Activated CD4-positive, alpha-beta memory T cell treated with anti-CD3 and anti-CD28 coated beads for 36 hours (primary cell): ENCODE measurements around the gene MEPCE. TPM values are rescaled to one million over a fixed set of nuclear protein-coding genes. Genes with fewer than 3 reads are reported as not detected.

ENCODE experiments used
- CTCF ChIA-PET: fragments of 350-600 bp; sonication (Branson Sonifier 250); formaldehyde crosslinking; loops from one replicate; lab custom pipeline; 2021; ENCODE audit warnings: antibody characterized with exemption, inconsistent platforms; lab: Charles Lee
- POLR2A ChIA-PET: fragments of 350-600 bp; sonication (Branson Sonifier 250); formaldehyde crosslinking; loops from one replicate; lab custom pipeline; 2021; ENCODE audit warnings: antibody characterized with exemption; lab: Charles Lee
- DNase-seq: peaks from one replicate; pipeline ENCODE4 v3.0.0-alpha.2; 2020
- H3K27ac Mint-ChIP-seq: one replicate; pipeline ENCODE4 v1.8.0; 2021; ENCODE audit warnings: mixed read lengths
- H3K27me3 Mint-ChIP-seq: one replicate; pipeline ENCODE4 v1.8.0; 2021; ENCODE audit warnings: mixed read lengths
- H3K36me3 Mint-ChIP-seq: one replicate; pipeline ENCODE4 v1.8.0; 2021; ENCODE audit warnings: mixed read lengths
- H3K4me1 Mint-ChIP-seq: one replicate; pipeline ENCODE4 v1.8.0; 2021; ENCODE audit warnings: low read depth, mixed read lengths
- H3K4me3 Mint-ChIP-seq: one replicate; pipeline ENCODE4 v1.8.0; 2021; ENCODE audit warnings: mild to moderate bottlenecking, mixed read lengths
- H3K9me3 Mint-ChIP-seq: one replicate; pipeline ENCODE4 v1.8.0; 2021; ENCODE audit warnings: mixed read lengths
- intact Hi-C: fragments of 100-400 bp; cut with micrococcal nuclease; formaldehyde crosslinking; loops from one replicate; pipeline ENCODE4 v1.15.1; 2023
- total RNA-seq, 2 experiments: library from RNA; stranded (reverse); gene quantifications; one replicate each; pipeline ENCODE4 v1.2.3, GENCODE V29; 2021

The MEPCE gene
- total RNA-seq, 2 experiments from 2014 or later, result 41.3 to 42.0 TPM

DNA sequence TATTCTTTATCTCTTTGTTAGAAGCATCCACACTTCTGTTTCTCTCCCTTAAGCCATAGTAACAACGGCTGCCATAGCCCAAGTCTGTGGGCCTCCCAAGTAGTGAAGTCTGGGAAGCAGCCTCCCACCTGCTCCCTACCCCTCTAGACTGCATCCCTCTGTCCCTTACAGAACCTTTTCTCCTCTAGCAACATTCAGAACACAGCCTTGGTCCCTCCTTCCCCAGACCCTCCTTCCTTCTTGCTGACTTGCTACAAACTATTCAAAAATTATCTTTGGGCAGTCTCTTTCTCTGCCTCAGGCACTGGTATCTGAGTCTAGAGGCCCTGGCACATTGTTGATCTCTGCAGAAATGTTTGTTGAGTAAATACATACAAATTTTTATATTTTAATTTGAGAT, 51.8 kb downstream of the MEPCE start:
- peak overlapping the region; percentile 43 for H3K27ac Mint-ChIP-seq
- no peaks in the 10 kb centered on the region for H3K27me3 Mint-ChIP-seq
- no peak for DNase-seq
- CTCF ChIA-PET, result interaction anchor here (1.6 to 9.7 kb wide), 5 partner anchors 12 to 211 kb away, joined by 3 to 104 read pairs (median 11); no protein-coding TSS in a partner anchor
- no peaks in the 10 kb centered on the region for H3K9me3 Mint-ChIP-seq
- H3K4me1 Mint-ChIP-seq, result peaks cover 18% of the 10 kb centered on the region
- intact Hi-C loops, result no loop called here
- no peak overlapping the region for H3K4me3 Mint-ChIP-seq
- H3K36me3 Mint-ChIP-seq, result peaks cover 11% of the 10 kb centered on the region
- POLR2A ChIA-PET, result no interaction called here

DNA sequence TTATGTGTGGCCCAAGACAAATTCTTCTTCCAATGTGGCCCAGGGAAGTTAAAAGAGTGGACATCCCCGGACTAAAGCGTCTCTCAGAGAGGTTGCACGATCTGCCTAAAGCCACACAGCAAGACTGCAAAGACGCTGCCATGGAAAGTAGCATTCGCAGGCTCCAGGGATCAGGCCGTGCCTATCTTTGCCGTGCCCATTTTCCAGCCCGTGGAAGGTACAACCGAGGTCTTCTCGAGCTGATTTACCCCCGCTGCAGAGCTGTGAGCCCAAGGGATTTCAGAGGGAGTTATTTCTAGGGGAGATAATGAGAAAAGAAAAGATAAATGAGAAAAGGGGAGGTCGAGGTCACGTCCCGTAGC, 53.1 kb downstream of the MEPCE start:
- Mint-ChIP-seq H3K4me3 (peak overlapping the region; percentile 82), H3K4me1 (peaks cover 10% of the 10 kb centered on the region), H3K9me3 (no peaks in the 10 kb centered on the region), H3K27ac (no peak overlapping the region), H3K27me3 (no peaks in the 10 kb centered on the region), H3K36me3 (peaks cover 4% of the 10 kb centered on the region)
- POLR2A ChIA-PET, result interaction anchor here (0.6 kb wide), 1 partner anchor 197 kb away, joined by 3 read pairs; no protein-coding TSS in a partner anchor
- CTCF ChIA-PET, result interaction anchor here (0.6 to 2.3 kb wide), 22 partner anchors 8 to 350 kb away, joined by 3 to 17 read pairs (median 4); partner anchors contain the start of genes AGFG2, FBXO24 and LRCH4
- intact Hi-C loops, result loop anchor here (1.0 kb wide), 1 partner anchor 13 kb away; no protein-coding TSS in a partner anchor
- no peak for DNase-seq

DNA sequence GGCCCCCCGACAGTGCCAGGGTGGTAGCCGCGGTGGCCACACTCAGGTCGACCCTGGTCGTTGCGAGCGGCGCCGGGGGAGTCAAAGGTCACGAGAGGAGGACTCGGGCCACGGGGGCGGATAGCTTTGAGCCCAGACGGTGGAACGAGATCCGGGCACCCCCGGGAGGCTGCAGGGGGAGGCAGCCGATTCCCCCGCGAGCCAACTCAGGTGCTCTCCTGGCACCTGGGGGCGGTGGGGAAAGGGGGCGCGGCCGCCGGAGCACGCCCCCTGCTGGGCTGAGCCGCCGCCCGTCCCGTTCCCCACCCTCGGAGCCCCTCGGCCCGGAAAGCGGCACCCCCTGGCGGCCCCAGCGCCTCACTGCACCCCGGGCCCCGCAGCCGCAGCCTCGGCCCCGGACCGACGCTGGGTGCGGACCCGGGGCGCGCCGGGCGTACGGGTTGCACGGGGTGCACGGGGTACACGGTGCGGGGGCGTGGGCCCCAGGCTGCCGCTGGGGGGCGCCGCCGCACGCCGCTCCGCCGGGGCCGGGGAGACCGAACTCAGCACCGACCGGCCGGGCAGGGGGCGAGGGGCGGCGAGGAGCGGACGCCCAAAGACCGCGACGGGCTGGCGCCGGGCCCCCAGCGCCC, 53.6 kb downstream of the MEPCE start:
- Mint-ChIP-seq H3K36me3 (peaks cover 2% of the 10 kb centered on the region), H3K4me3 (peak overlapping the region; percentile 82), H3K9me3 (no peaks in the 10 kb centered on the region), H3K27ac (no peak overlapping the region), H3K27me3 (no peaks in the 10 kb centered on the region), H3K4me1 (peaks cover 10% of the 10 kb centered on the region)
- intact Hi-C loops, result loop anchor here (1.0 kb wide), 1 partner anchor 14 kb away; no protein-coding TSS in a partner anchor
- ChIA-PET POLR2A (no interaction called here), CTCF (interaction anchor here (0.6 to 2.3 kb wide), 21 partner anchors 9 to 351 kb away, joined by 3 to 17 read pairs (median 5); partner anchors contain the start of genes AGFG2, FBXO24 and LRCH4)
- peak; percentile 85 for DNase-seq

Other genes with a start within 250 kb of the MEPCE start
- 10 to 100 TPM; 21.0 to 21.2 TPM for gene PVRIG, start 209.9 kb upstream of the MEPCE start, total RNA-seq
- gene SPDYE3, start 122.1 kb upstream of the MEPCE start, total RNA-seq, result not detected
- gene PILRB, start 71.7 kb upstream of the MEPCE start, total RNA-seq, result 10 to 100 TPM; 27.4 to 30.2 TPM
- under 1 TPM; 0.31 to 0.76 TPM for gene PILRA, start 56.3 kb upstream of the MEPCE start, total RNA-seq
- 1 to 10 TPM; 3.9 to 4.0 TPM for gene ZCWPW1, start 1.1 kb upstream of the MEPCE start, total RNA-seq
- gene PPP1R35, start 6.7 kb downstream of the MEPCE start, total RNA-seq, result 10 to 100 TPM; 76.0 to 76.5 TPM
- gene SPACDR, start 34.4 kb downstream of the MEPCE start, total RNA-seq, result 1 to 10 TPM; 3.5 to 3.9 TPM
- 10 to 100 TPM; 87.8 to 89.5 TPM for gene TSC22D4, start 49.4 kb downstream of the MEPCE start, total RNA-seq
- gene NYAP1, start 54.1 kb downstream of the MEPCE start, total RNA-seq, result under 1 TPM; 0.17 to 0.24 TPM
- gene AGFG2, start 109.4 kb downstream of the MEPCE start, total RNA-seq, result 10 to 100 TPM; 60.9 to 62.5 TPM
- 10 to 100 TPM in 1 of 2 experiments, 1 to 10 TPM in 1; 9.9 to 11.4 TPM for gene SAP25, start 144.1 kb downstream of the MEPCE start, total RNA-seq
- 10 to 100 TPM; 93.4 to 97.7 TPM for gene LRCH4, start 156.3 kb downstream of the MEPCE start, total RNA-seq
- 1 to 10 TPM; 2.2 to 2.6 TPM for gene FBXO24, start 156.5 kb downstream of the MEPCE start, total RNA-seq
- 10 to 100 TPM in 1 of 2 experiments, 1 to 10 TPM in 1; 9.2 to 11.0 TPM for gene PCOLCE, start 172.5 kb downstream of the MEPCE start, total RNA-seq
- 10 to 100 TPM; 14.0 to 14.4 TPM for gene MOSPD3, start 182.7 kb downstream of the MEPCE start, total RNA-seq
- 1 to 10 TPM; 8.7 to 9.9 TPM for gene TFR2, start 211.7 kb downstream of the MEPCE start, total RNA-seq
- not detected for gene ACTL6B, start 226.6 kb downstream of the MEPCE start, total RNA-seq
- 100 to 1,000 TPM; 228 to 231 TPM for gene GNB2, start 243.9 kb downstream of the MEPCE start, total RNA-seq